BLaER1 (cell line): Measurements from ENCODE around the gene ERC2.

Experiments used
- H3K27ac ChIP-seq: shearing (Covaris generic); formaldehyde crosslinking; 2 replicates; pipeline ENCODE4 v1.8.1; 2022
- H3K27me3 ChIP-seq: shearing (Covaris generic); formaldehyde crosslinking; 2 replicates; pipeline ENCODE4 v1.8.1; 2022
- H3K36me3 ChIP-seq: shearing (Covaris generic); formaldehyde crosslinking; 2 replicates; pipeline ENCODE4 v1.8.1; 2022
- H3K4me1 ChIP-seq: shearing (Covaris generic); formaldehyde crosslinking; 2 replicates; pipeline ENCODE4 v1.8.1; 2022
- H3K4me2 ChIP-seq: shearing (Covaris generic); formaldehyde crosslinking; 2 replicates; pipeline ENCODE4 v1.8.1; 2022
- H3K4me3 ChIP-seq: shearing (Covaris generic); formaldehyde crosslinking; 2 replicates; pipeline ENCODE4 v1.8.1; 2022
- H3K9ac ChIP-seq: shearing (Covaris generic); formaldehyde crosslinking; 2 replicates; pipeline ENCODE4 v1.8.1; 2022
- H3K9me3 ChIP-seq: shearing (Covaris generic); formaldehyde crosslinking; 2 replicates; pipeline ENCODE4 v1.8.1; 2022
- H4K20me1 ChIP-seq: shearing (Covaris generic); formaldehyde crosslinking; 2 replicates; pipeline ENCODE4 v1.8.1; 2022
- Cebpa-rat ChIP-seq: shearing (Covaris generic); IDR thresholded peaks from 2 replicates; pipeline ENCODE4 v1.8.1; 2022

ERC2 gene

DNA sequence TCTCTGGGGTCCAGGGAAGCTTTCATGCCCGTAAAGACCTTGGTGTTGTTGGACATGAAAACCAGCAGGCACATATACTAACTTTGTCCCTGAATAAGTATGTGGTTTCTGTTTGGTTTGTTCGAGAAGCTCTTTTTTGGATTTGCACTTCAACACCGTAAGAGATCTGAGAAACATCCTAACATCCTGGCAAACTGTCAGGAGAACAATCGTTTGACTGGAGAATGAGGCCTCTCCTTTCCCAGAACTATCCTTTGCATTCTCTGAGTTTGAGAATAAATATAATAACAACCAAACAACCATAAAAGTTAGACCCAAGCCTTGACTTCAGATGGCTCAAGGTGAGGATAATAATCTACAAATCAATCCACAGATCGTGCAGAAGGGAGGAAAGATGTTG is 750.8 kb downstream of the ERC2 start:
- Histone ChIP-seq H3K9ac (no peak overlapping the region), H4K20me1 (no peaks in the 10 kb centered on the region), H3K36me3 (no peaks in the 10 kb centered on the region), H3K4me3 (no peak overlapping the region), H3K9me3 (no peaks in the 10 kb centered on the region), H3K4me1 (peaks cover 11% of the 10 kb centered on the region; the same call in 1 of the 2 replicates), H3K27ac (no peak overlapping the region), H3K27me3 (no peaks in the 10 kb centered on the region), H3K4me2 (no peak overlapping the region)
- no peak for TF ChIP-seq Cebpa-rat

DNA sequence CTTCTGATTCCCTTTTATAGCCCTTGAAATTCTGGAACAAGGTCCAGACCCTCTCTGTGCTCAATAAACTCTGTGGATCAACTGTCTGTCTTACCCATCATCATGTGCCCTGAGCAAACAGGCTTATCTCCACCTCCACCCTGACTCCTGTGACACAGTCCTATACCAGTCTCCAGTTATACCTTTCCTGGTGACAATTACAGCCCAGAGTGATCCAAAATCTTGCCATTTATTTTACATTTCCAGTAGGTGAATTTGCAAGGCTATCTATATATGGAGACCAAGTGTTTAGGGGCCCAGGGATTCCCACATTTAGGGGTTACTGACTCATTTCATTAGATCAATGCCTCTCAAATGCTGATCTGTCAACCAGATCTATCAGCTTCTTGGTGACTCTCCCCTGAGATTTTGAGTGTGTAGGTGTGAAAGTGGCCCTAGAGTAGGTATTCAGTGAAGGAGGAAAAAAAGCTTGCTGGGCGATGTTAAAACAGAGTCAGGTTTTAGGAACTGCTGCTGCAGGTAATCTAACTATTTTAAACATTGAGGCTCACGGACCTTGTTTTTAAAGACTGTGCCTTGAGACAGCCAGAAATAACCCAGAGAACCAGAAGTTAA is 751.5 kb downstream of the ERC2 start:
- Histone ChIP-seq H3K4me3 (no peak overlapping the region), H3K4me1 (peaks cover 11% of the 10 kb centered on the region; the same call in 1 of the 2 replicates), H3K27ac (no peak overlapping the region), H3K36me3 (no peaks in the 10 kb centered on the region), H3K27me3 (no peaks in the 10 kb centered on the region), H3K9ac (no peak overlapping the region), H3K4me2 (no peak overlapping the region), H3K9me3 (no peaks in the 10 kb centered on the region), H4K20me1 (no peaks in the 10 kb centered on the region)
- no peak for TF ChIP-seq Cebpa-rat

DNA sequence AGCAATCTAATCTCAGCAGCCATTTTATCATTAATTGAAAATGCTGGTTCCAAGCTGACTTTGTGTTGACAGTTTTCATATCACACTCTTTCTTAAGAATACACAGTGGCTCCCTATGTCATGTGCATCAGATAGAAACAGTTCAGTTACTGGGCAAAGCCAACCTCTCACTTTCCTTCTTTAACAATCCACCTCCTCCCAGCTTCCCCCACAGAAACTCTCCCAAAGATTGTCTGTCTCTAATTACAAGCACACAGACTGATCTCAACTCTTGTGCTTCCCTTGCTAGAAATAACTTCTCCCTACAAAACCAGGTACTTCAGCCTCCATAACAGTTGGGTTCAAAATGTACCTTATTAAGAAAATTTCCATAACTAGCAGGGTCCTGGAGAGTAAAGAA is 752.2 kb downstream of the ERC2 start:
- no peaks in the 10 kb centered on the region for H4K20me1 ChIP-seq
- TF ChIP-seq Cebpa-rat = no peak
- no peaks in the 10 kb centered on the region for H3K36me3 ChIP-seq
- peaks cover 11% of the 10 kb centered on the region; the same call in 1 of the 2 replicates for H3K4me1 ChIP-seq
- no peak overlapping the region for H3K9ac ChIP-seq
- no peaks in the 10 kb centered on the region for H3K27me3 ChIP-seq
- no peak overlapping the region for H3K4me3 ChIP-seq
- no peak overlapping the region for H3K4me2 ChIP-seq
- H3K9me3 ChIP-seq = no peaks in the 10 kb centered on the region
- H3K27ac ChIP-seq = no peak overlapping the region

DNA sequence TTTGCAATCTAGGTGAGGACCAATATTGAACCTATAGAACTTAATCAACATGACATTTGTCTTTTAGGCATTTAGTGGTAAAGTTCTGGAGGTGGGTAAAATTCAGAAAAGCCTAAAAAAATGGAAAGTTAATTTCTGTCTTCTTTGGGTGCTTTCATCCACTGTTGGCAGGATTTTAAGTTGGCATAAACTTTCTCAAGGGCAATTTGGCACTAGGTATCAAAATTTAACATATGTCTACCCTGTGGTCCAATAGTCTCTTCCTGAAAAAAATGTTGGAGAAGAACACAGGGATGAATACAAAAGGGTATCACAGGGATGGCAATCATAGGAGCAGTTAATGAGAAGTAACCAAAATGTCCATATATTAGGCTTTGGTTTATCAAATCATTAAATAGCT is 754.2 kb downstream of the ERC2 start:
- no peak overlapping the region for H3K4me3 ChIP-seq
- no peaks in the 10 kb centered on the region for H3K36me3 ChIP-seq
- H3K9ac ChIP-seq = no peak overlapping the region
- H3K4me2 ChIP-seq = no peak overlapping the region
- no peak overlapping the region for H3K27ac ChIP-seq
- no peak for TF ChIP-seq Cebpa-rat
- no peaks in the 10 kb centered on the region for H3K9me3 ChIP-seq
- no peaks in the 10 kb centered on the region for H4K20me1 ChIP-seq
- H3K4me1 ChIP-seq = peaks cover 10% of the 10 kb centered on the region; the same call in 1 of the 2 replicates
- H3K27me3 ChIP-seq = no peaks in the 10 kb centered on the region

DNA sequence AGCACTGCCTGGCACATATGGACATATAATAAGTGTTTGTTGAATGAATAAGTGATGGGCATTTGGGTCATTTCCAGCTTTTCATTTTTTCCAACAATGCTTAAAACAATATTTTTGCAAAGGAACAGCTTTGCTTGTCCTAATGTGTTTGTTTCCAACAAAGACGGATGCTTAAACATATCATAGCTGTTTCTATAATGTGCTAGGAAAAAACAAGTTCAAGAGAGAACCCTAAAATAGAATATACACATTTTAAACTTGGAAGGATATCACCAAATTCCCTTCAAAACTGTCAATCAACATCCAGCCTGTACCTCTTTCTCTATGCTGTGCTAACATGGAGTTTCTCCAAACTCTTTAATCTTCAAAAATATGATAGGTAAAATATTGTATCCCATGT is 756.6 kb downstream of the ERC2 start:
- no peak overlapping the region for H3K4me3 ChIP-seq
- no peaks in the 10 kb centered on the region for H3K4me1 ChIP-seq
- H3K9me3 ChIP-seq = no peaks in the 10 kb centered on the region
- H3K36me3 ChIP-seq = no peaks in the 10 kb centered on the region
- H3K4me2 ChIP-seq = no peak overlapping the region
- H3K9ac ChIP-seq = no peak overlapping the region
- no peak for TF ChIP-seq Cebpa-rat
- no peak overlapping the region for H3K27ac ChIP-seq
- H4K20me1 ChIP-seq = no peaks in the 10 kb centered on the region
- H3K27me3 ChIP-seq = no peaks in the 10 kb centered on the region

DNA sequence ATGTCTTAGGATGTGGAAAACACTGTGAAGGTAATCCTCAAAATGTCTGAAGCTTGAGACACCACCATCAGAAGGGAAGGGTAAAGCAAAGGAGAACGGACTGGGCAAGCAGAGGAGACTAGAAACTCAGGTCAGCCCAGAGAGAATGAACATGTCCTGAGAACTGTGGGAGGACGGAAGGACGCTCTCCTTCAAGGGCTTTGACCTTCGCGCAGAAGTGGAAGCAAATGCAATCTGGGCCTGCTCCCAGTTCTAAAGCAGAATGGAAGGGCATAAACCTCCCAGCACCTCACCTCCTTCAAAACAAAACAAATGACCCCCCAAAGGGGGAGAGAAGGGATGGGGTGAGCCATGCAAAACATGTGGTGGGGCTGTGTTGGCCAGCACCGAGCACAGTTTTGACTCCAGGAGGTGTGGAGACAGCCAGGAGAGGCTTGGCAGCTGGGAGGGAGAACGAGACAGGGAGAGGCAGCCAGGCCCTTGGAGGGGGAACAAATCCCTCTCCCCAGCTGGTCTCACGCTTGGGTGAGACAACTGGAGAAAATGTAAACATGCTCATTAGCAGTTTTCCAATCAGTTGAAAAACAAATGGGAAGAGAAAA is 758.8 kb downstream of the ERC2 start:
- Histone ChIP-seq H4K20me1 (no peaks in the 10 kb centered on the region), H3K27me3 (no peaks in the 10 kb centered on the region), H3K4me2 (no peak overlapping the region), H3K9ac (no peak overlapping the region), H3K9me3 (no peaks in the 10 kb centered on the region), H3K4me3 (no peak overlapping the region), H3K27ac (no peak overlapping the region), H3K36me3 (no peaks in the 10 kb centered on the region), H3K4me1 (no peaks in the 10 kb centered on the region)
- TF ChIP-seq Cebpa-rat = no peak

DNA sequence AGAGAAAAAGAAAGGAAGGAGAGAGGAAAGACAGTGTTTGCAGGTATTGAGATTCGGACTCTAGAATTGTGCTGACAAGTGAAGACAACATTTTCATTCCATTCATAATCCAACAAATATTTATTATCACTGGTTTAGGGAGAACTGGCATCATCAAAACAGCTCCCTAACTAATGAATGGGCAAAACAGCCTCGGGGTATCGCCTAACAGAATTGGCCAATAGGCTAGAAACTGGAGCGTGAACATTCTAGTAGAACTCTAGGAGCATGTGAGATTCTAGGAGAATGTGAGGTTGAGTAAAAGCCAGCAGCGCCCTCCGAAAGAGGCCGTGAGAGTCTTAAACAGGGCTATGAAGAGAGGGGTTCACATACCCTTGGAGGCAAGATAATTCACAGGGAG is 759.3 kb downstream of the ERC2 start:
- TF ChIP-seq Cebpa-rat = no peak
- no peaks in the 10 kb centered on the region for H3K27me3 ChIP-seq
- no peaks in the 10 kb centered on the region for H4K20me1 ChIP-seq
- no peaks in the 10 kb centered on the region for H3K36me3 ChIP-seq
- H3K9me3 ChIP-seq = no peaks in the 10 kb centered on the region
- no peak overlapping the region for H3K9ac ChIP-seq
- no peak overlapping the region for H3K4me2 ChIP-seq
- H3K27ac ChIP-seq = no peak overlapping the region
- no peak overlapping the region for H3K4me3 ChIP-seq
- no peaks in the 10 kb centered on the region for H3K4me1 ChIP-seq

DNA sequence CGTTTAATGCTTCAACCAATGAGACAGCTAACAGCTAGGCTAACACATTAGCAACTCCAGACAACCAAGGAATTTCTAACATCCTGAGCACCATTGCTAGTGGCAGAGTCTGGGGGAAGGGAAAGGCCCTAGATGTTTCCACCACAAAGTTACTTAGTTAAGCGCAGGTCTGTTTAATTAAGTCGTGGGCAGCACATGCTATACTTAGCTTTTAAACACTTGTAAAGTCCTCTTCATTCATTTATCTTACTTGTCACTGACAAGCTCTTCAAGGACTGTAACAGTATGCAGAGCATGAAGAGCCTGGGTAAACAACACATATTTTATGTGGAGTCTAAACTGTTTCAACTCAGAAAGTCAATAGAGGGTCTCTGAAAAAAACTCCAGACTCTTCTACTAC is 760.0 kb downstream of the ERC2 start:
- Histone ChIP-seq H4K20me1 (no peaks in the 10 kb centered on the region), H3K27me3 (no peaks in the 10 kb centered on the region), H3K4me2 (no peak overlapping the region), H3K9ac (no peak overlapping the region), H3K4me1 (no peaks in the 10 kb centered on the region), H3K4me3 (no peak overlapping the region), H3K36me3 (no peaks in the 10 kb centered on the region), H3K27ac (no peak overlapping the region), H3K9me3 (no peaks in the 10 kb centered on the region)
- TF ChIP-seq Cebpa-rat = no peak

DNA sequence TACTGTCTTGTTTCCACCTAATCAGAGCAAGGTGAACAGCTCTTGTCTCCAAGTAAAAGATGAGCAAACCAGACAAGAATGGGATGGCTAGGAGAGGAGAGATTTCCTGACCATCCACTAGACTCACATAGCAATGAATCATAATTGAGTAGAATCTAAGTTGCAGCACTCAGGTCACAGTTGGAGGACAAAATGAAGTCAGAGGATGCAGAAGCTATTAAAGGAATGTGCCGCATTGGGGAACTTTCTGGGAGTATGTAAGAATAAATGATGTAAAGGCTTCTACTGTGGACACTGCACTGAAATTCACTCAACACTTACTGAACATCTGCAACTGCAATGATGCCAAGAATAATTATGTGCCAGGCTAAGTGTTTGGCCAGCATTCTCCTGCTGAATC is 763.7 kb downstream of the ERC2 start:
- Histone ChIP-seq H3K4me2 (no peak overlapping the region), H3K27ac (no peak overlapping the region), H3K9me3 (no peaks in the 10 kb centered on the region), H3K4me1 (no peaks in the 10 kb centered on the region), H3K27me3 (no peaks in the 10 kb centered on the region), H4K20me1 (no peaks in the 10 kb centered on the region), H3K9ac (no peak overlapping the region), H3K36me3 (no peaks in the 10 kb centered on the region), H3K4me3 (no peak overlapping the region)
- no peak for TF ChIP-seq Cebpa-rat

DNA sequence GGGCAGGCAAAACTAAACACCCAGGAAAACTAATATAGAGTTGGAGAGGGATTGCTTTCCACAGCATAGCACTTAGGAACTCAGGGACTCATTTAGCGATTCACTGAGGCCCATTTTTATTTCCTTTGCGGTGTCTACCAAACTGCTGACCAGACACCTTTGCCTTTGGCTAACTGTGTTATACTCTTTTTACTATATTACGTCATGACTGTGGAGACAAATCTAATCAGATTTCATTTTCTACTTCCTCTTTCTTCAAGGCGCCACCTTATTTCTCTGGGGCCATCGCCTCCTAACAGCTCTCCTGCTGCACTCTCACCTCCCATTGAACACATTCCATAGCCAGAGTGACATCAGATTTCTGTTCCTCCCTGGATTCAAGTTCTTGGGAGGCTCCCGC is 765.4 kb downstream of the ERC2 start:
- no peak for TF ChIP-seq Cebpa-rat
- Histone ChIP-seq H3K9me3 (no peaks in the 10 kb centered on the region), H3K27ac (no peak overlapping the region), H3K27me3 (no peaks in the 10 kb centered on the region), H4K20me1 (no peaks in the 10 kb centered on the region), H3K9ac (no peak overlapping the region), H3K4me2 (no peak overlapping the region), H3K4me3 (no peak overlapping the region), H3K4me1 (no peaks in the 10 kb centered on the region), H3K36me3 (no peaks in the 10 kb centered on the region)

DNA sequence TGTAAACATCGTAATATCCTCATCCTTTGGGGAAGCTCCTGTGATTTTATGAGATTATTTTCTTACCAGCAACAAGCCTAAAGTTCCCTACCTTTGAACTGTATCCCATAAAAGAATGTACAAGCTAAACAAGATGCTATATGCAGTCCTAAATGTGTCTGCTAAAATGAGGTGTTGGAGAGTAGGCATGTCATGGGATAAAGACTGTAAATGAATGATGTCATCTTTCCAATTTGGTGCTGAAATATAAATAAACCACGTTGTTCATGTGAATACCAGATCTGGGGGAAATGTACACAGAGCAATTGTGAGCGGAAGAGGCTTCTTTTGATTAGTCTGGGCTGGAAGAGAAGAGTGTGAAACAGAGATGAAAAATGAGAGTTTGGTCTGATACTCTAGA is 766.3 kb downstream of the ERC2 start:
- Histone ChIP-seq H3K27me3 (no peaks in the 10 kb centered on the region), H3K4me3 (no peak overlapping the region), H3K27ac (no peak overlapping the region), H3K9me3 (no peaks in the 10 kb centered on the region), H3K9ac (no peak overlapping the region), H3K36me3 (no peaks in the 10 kb centered on the region), H3K4me1 (no peaks in the 10 kb centered on the region), H4K20me1 (no peaks in the 10 kb centered on the region), H3K4me2 (no peak overlapping the region)
- TF ChIP-seq Cebpa-rat = no peak
